IgD-negative memory B cell (primary cell): ENCODE measurements around the gene TANC1. TPM values are rescaled to one million over a fixed set of nuclear protein-coding genes. Genes with fewer than 3 reads are reported as not detected.

Source experiments
- H3K27ac Mint-ChIP-seq, 3 donors: one replicate each; pipeline ENCODE4 v1.8.0; 2020 to 2022; ENCODE audit warnings: mild to moderate bottlenecking in 3 of 3, mixed read lengths in 3 of 3, moderate library complexity in 1 of 3
- H3K27me3 Mint-ChIP-seq: one replicate; pipeline ENCODE4 v1.8.0; 2021; ENCODE audit warnings: mixed read lengths
- H3K36me3 Mint-ChIP-seq: one replicate; pipeline ENCODE4 v1.8.0; 2020; ENCODE audit warnings: mild to moderate bottlenecking, mixed read lengths
- H3K4me1 Mint-ChIP-seq, 3 donors: one replicate each; pipeline ENCODE4 v1.8.0; 2020 to 2022; ENCODE audit warnings: mixed read lengths in 3 of 3, mild to moderate bottlenecking in 1 of 3
- H3K4me3 Mint-ChIP-seq, 4 donors: one replicate each; pipeline ENCODE4 v1.8.0; 2020 to 2022; ENCODE audit warnings: mild to moderate bottlenecking in 4 of 4, mixed read lengths in 4 of 4, moderate library complexity in 3 of 4
- H3K9me3 Mint-ChIP-seq, 3 donors: one replicate each; pipeline ENCODE4 v1.8.0; 2020 to 2021; ENCODE audit warnings: mixed read lengths in 3 of 3, mild to moderate bottlenecking in 1 of 3
- polyA plus RNA-seq: library from polyadenylated mRNA; unstranded; fragments of 300-500 nt; fragmentation: Illumina TruSeq; gene quantifications from one replicate; pipeline ENCODE4 v1.2.3, GENCODE V29; 2021

TANC1 gene
- polyA plus RNA-seq, 1 donor from 2014 or later = 0.15 TPM

DNA sequence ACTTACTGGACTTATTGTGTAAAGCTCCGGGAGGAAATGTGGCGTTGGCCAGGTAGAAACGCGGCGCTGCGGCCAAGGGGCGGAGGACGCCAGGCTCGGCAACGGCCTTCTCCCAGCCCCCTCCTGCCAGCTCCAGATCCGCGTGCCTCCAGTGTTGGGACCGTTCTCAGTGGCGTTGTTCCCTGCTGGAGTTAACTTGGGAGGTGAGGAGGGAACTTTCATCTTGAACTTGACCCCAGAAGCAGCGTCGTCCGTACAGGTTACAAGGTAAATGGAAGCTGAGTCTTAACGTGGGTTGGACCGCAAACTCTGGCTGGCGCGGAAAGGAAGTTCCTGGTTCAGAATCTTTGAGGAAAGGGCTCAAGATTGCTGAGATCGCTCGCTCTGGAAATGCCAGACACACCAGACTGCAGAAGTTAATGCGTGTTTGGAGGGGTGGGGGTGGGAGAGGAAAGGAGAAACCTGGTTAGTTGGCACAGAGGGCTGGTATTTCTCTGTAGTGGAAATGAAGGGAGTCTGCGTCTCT lies 1.3 kb downstream of the TANC1 start:
- Mint-ChIP-seq H3K36me3 (no peaks in the 10 kb centered on the region), H3K4me3 (peak overlapping the region; percentile 80 to 94 (median 86)), H3K9me3 (no peaks in the 10 kb centered on the region), H3K27ac (peak overlapping the region in 1 of 3 donors; percentile 81), H3K4me1 (peaks cover 0 to 27% (median 15%) of the 10 kb centered on the region in 3 donors), H3K27me3 (peaks cover 50% of the 10 kb centered on the region)

DNA sequence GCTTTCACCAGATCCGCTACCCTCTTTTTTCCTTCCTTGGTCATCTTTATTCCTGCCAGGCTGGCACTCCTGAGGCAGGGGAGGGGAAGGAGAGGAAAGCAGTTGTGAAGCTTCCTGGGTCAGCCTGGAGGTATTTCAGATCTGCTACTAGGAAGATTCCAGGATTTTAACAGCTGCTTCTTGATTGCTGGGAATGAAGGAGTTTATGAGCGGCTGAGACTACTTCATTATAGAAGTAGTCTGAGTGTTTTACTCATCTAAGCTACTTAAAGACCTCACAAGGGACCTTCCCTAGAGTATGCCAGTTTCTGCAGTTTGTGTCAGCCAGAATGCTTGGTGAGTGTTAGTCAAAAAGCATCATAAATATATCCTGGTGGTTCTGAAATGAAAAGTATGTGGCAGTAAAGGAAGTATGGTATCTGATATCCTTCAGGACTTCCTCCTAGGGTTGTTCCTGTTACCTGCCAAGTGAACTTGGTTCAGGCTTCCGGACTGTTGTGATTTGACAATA lies 1.9 kb downstream of the TANC1 start:
- Mint-ChIP-seq H3K4me3 (peak overlapping the region; percentile 80 to 94 (median 86)), H3K27me3 (peaks cover 50% of the 10 kb centered on the region), H3K4me1 (peaks cover 0 to 27% (median 15%) of the 10 kb centered on the region in 3 donors), H3K27ac (no peak overlapping the region), H3K36me3 (no peaks in the 10 kb centered on the region), H3K9me3 (no peaks in the 10 kb centered on the region)

DNA sequence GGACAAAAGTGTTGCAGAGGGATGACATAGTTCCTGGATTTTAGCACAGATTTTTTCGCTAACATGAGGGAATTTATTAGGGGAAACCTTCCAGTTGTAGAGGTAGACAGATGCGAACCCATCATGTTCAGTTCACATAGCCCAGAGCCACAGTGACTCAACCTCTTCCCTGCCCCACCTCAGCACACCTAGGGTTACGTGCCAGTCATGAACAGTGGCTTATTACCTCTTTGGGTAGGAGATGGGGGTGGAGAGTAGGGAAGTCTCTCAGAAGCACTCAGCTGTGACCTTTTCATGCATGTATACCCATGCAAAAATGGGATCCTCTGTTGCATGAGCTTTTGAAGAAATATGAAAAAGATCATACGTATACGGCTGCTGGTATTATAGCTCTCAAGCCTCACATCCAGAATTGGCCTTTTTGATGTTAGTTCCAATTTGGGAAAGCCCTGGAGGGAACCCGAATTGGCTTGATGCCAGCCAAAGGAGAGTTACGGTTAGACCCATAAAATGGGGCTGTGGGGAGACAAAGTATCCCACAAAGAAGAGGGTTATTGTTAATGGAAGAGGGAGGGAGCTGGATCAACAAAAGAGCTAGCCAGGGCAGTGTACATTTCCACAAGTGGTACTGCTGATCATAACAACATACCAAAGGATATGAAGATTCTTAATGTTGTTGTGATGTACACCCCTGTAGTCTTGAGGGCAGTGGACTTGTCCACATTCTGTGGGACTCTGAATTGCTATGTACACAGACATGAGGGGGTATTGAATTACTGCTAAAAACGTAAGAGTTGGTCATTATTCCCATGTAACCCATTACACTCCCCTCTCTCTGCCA lies 4.9 kb downstream of the TANC1 start:
- Mint-ChIP-seq H3K4me1 (peaks cover 0 to 19% (median 14%) of the 10 kb centered on the region in 3 donors), H3K4me3 (peak overlapping the region in 1 of 4 donors; percentile 28), H3K27me3 (peaks cover 40% of the 10 kb centered on the region), H3K9me3 (no peaks in the 10 kb centered on the region), H3K36me3 (peaks cover 2% of the 10 kb centered on the region), H3K27ac (no peak overlapping the region)

DNA sequence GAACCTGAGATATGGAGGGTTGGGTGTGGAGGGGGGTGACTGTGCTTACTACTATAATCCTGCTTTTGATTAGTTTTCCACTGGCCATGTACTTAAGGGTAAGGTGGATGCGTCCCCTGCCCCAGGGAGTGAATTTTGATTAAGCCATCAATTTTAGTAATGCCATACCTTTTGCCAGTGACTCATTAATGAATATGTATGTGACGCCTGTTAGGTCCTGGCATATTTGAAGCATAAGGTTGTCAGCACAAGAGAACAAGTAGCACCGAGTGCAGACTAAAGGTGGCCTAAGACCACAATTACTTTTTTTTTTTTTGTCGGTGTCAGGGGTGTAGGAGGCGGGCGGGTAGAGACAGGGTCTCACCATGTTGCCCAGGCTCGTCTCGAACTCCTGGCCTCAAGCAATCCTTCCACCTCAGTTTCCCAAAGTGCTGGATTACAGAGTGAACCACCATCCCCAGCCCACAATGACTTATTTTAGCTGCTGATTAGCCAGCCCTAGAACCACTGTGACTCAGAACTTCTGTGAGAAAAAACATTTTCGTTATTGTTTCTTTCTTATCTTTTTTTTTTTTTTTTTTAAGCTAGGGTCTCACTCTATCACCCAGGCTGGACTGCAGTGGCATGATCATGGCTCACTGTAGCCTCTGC lies 7.0 kb downstream of the TANC1 start:
- Mint-ChIP-seq H3K27ac (no peak overlapping the region), H3K27me3 (peaks cover 31% of the 10 kb centered on the region), H3K4me3 (no peak overlapping the region), H3K36me3 (peaks cover 2% of the 10 kb centered on the region), H3K4me1 (peaks cover 0 to 6% (median 2%) of the 10 kb centered on the region in 3 donors), H3K9me3 (no peaks in the 10 kb centered on the region)

GRCh38 chr2:158979772-158980171 lies 11.3 kb downstream of the TANC1 start:
- H3K27ac Mint-ChIP-seq = no peak overlapping the region
- no peaks in the 10 kb centered on the region for H3K4me1 Mint-ChIP-seq
- H3K9me3 Mint-ChIP-seq = no peaks in the 10 kb centered on the region
- no peak overlapping the region for H3K4me3 Mint-ChIP-seq
- peaks cover 2% of the 10 kb centered on the region for H3K36me3 Mint-ChIP-seq
- H3K27me3 Mint-ChIP-seq = peaks cover 12% of the 10 kb centered on the region

DNA sequence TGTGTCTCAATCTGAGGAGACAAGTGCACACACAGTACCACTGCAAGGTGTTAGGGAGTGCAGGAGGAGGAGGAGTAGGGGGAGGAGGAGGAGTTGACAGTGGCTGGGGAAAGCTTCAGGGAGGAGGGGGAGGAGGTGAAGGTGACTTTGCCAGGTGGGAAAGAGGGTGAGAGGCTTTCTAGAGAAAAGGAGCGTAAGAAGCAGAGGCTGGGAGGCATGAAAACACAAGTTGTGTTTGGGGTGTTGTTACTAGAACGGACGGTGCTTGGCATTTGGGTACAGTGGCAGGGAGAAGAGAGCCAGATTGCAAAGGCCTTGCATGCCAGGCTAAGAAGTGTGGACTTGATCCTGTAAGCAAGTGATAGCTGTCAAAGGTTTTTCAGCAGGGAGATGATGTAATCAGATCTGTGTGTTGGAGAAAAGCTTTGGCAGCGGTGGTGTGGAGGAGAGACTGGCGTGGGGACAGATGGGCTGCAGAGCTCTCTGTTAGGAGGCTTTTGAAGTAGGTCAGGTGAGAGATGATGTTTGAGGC lies 16.2 kb downstream of the TANC1 start:
- Mint-ChIP-seq H3K27ac (peak overlapping the region in 1 of 3 donors; percentile 17), H3K27me3 (peaks cover 20% of the 10 kb centered on the region), H3K4me3 (no peak overlapping the region), H3K4me1 (peaks cover 0 to 14% (median 4%) of the 10 kb centered on the region in 3 donors), H3K36me3 (no peaks in the 10 kb centered on the region), H3K9me3 (no peaks in the 10 kb centered on the region)

DNA sequence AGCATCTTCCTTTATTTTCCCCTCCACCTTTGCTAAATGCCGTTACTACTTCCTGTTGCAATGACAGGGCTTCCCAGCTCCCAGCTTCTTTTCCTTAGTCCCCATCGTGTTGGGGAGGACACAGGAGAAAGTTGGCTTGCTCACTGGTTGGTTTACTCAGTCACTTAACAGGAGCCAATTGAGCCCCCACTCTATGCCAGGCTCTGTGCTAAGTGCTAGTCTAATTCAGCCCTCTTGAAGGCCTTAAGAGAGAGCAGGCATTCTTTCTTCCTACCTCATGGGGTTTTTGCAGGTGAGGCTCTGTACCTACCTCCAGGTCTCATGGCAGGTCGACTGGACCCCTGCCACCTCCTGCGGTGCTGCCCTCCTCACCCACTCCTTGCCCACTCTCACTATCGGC lies 20.1 kb downstream of the TANC1 start:
- Mint-ChIP-seq H3K27me3 (peaks cover 13% of the 10 kb centered on the region), H3K4me1 (peaks cover 0 to 16% (median 4%) of the 10 kb centered on the region in 3 donors), H3K27ac (no peak overlapping the region), H3K4me3 (no peak overlapping the region), H3K36me3 (no peaks in the 10 kb centered on the region), H3K9me3 (no peaks in the 10 kb centered on the region)

- Mint-ChIP-seq H3K36me3 (no peaks in the 10 kb centered on the region), H3K9me3 (no peaks in the 10 kb centered on the region), H3K4me1 (peaks cover 0 to 16% (median 4%) of the 10 kb centered on the region in 3 donors), H3K27me3 (peaks cover 14% of the 10 kb centered on the region), H3K27ac (no peak overlapping the region), H3K4me3 (no peak overlapping the region)
Measured at GRCh38 chr2:158989165-158989564, 20.7 kb downstream of the TANC1 start.

DNA sequence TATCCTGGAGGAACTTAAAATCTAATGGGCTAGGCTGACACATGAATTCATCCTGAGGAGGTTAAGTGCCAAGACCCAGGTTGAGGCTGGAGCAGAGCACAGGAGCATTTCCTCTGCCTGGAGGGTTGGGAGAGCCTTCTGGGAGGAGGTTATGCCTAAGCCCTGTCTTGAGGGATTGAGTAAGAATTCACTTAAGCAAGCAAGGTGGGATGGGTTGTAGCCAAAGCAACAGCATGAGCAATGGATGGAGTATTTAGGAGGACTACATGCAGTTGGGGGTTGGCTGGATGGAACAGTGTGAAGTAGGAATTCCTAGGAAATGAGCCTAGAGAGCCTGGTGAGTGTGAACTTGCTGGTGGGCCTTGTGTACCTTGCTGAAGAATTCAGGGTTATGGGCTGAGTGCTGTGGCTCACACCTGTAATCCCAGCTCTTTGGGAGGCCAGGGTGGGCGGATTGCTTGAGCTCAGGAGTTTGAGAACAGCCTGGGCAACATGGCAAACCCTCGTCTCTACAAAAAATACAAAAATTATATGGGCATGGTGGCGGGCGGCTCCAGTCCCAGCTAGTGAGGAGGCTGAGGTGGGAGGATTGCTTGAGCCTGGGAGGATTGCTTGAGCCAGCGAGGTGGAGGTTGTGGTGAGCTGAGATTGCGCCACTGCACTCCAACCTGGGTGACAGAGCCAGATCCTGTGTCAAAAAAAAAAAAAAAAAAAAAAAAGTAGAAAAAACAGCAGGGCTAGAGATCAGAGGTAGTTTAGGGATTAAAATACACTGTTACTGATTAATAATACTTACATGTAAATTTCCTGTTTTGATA lies 22.2 kb downstream of the TANC1 start:
- H3K27ac Mint-ChIP-seq = no peak overlapping the region
- H3K4me1 Mint-ChIP-seq = peaks cover 3 to 20% (median 4%) of the 10 kb centered on the region in 3 donors
- H3K27me3 Mint-ChIP-seq = peaks cover 16% of the 10 kb centered on the region
- no peaks in the 10 kb centered on the region for H3K36me3 Mint-ChIP-seq
- H3K9me3 Mint-ChIP-seq = no peaks in the 10 kb centered on the region
- H3K4me3 Mint-ChIP-seq = peak overlapping the region in 1 of 4 donors; percentile 42

DNA sequence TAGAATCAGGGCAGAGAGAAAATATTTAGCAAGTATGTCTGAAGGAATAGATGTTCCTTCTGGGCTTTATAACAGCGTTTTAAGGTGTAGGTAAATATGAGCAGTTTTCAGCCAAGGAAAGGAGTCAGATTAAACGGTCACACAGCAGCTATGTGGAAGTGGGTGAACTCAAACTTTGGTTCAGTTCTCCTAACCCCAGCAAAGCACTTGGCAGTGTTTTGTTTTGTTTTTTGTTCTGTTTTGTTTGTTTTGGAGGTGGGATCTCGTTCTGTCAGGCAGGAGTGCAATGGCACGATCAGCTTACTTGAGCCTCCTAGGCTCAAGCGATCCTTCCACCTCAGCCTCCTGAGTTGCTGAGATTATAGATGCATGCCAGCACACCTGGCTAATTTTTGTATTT lies 24.6 kb downstream of the TANC1 start:
- H3K36me3 Mint-ChIP-seq = no peaks in the 10 kb centered on the region
- peaks cover 0 to 15% (median 3%) of the 10 kb centered on the region in 3 donors for H3K4me1 Mint-ChIP-seq
- H3K27me3 Mint-ChIP-seq = peaks cover 14% of the 10 kb centered on the region
- H3K9me3 Mint-ChIP-seq = no peaks in the 10 kb centered on the region
- H3K4me3 Mint-ChIP-seq = no peak overlapping the region
- H3K27ac Mint-ChIP-seq = no peak overlapping the region

GRCh38 chr2:158993721-158994587 lies 25.5 kb downstream of the TANC1 start:
- no peaks in the 10 kb centered on the region for H3K9me3 Mint-ChIP-seq
- peaks cover 0 to 16% (median 3%) of the 10 kb centered on the region in 3 donors for H3K4me1 Mint-ChIP-seq
- H3K27ac Mint-ChIP-seq = no peak overlapping the region
- H3K4me3 Mint-ChIP-seq = no peak overlapping the region
- no peaks in the 10 kb centered on the region for H3K36me3 Mint-ChIP-seq
- peaks cover 10% of the 10 kb centered on the region for H3K27me3 Mint-ChIP-seq

- H3K36me3 Mint-ChIP-seq = no peaks in the 10 kb centered on the region
- H3K27me3 Mint-ChIP-seq = peaks cover 10% of the 10 kb centered on the region
Measured at GRCh38 chr2:158994920-158995676, 26.7 kb downstream of the TANC1 start.

GRCh38 chr2:158995677-158996049 lies 27.2 kb downstream of the TANC1 start:
- Mint-ChIP-seq H3K4me1 (peaks cover 0 to 21% (median 3%) of the 10 kb centered on the region in 3 donors), H3K27ac (no peak overlapping the region), H3K4me3 (peak overlapping the region in 1 of 4 donors; percentile 61), H3K27me3 (peaks cover 10% of the 10 kb centered on the region), H3K9me3 (no peaks in the 10 kb centered on the region), H3K36me3 (no peaks in the 10 kb centered on the region)

More at GRCh38 chr2:158994920-158995676, 26.7 kb downstream of the TANC1 start:
- peaks cover 0 to 21% (median 3%) of the 10 kb centered on the region in 3 donors for H3K4me1 Mint-ChIP-seq
- H3K4me3 Mint-ChIP-seq = no peak overlapping the region
- H3K27ac Mint-ChIP-seq = no peak overlapping the region
- no peaks in the 10 kb centered on the region for H3K9me3 Mint-ChIP-seq
